T-helper 2 cell treated with Interferon-gamma antibody and Interleukin-4, amounts not matched to agents 100 ng/mL and 5 ng/mL, for 36 hours (primary cell): ENCODE data around the gene FOXP4. TPM values are rescaled to one million over a fixed set of nuclear protein-coding genes. Genes with fewer than 3 reads are reported as not detected.

Source experiments
- intact Hi-C: fragments of 100-400 bp; cut with micrococcal nuclease; formaldehyde crosslinking; loops from one replicate; pipeline ENCODE4 v1.15.1; 2023
- total RNA-seq: library from RNA; stranded (reverse); gene quantifications from 2 replicates; pipeline ENCODE4 v1.2.3, GENCODE V29; 2022

Gene FOXP4
- total RNA-seq, 1 donor from 2014 or later: 5.6 TPM

- intact Hi-C loops: loop anchor here (10.0 kb wide), 1 partner anchor 1132 kb away; no protein-coding TSS in a partner anchor
Observed at GRCh38 chr6:41622206-41622988, 76.2 kb downstream of the FOXP4 start.

GRCh38 chr6:41623330-41623729 is 77.1 kb downstream of the FOXP4 start:
- intact Hi-C loops: loop anchor here (10.0 kb wide), 1 partner anchor 1131 kb away; no protein-coding TSS in a partner anchor

- intact Hi-C loops: loop anchor here (10.0 kb wide), 1 partner anchor 1130 kb away; no protein-coding TSS in a partner anchor
Observed at GRCh38 chr6:41624621-41625380, 78.6 kb downstream of the FOXP4 start.

GRCh38 chr6:41625442-41625841 is 79.3 kb downstream of the FOXP4 start:
- intact Hi-C loops: loop anchor here (10.0 kb wide), 1 partner anchor 1129 kb away; no protein-coding TSS in a partner anchor

- intact Hi-C loops: loop anchor here (10.0 kb wide), 1 partner anchor 1129 kb away; no protein-coding TSS in a partner anchor
Observed at GRCh38 chr6:41626022-41626421, 79.8 kb downstream of the FOXP4 start.

GRCh38 chr6:41626917-41627316 is 80.7 kb downstream of the FOXP4 start:
- intact Hi-C loops: loop anchor here (10.0 kb wide), 1 partner anchor 1128 kb away; no protein-coding TSS in a partner anchor

- intact Hi-C loops: loop anchor here (10.0 kb wide), 1 partner anchor 1126 kb away; no protein-coding TSS in a partner anchor
Observed at GRCh38 chr6:41629128-41629527, 82.9 kb downstream of the FOXP4 start.

GRCh38 chr6:41630069-41630468 is 83.9 kb downstream of the FOXP4 start:
- intact Hi-C loops: no loop called here

- intact Hi-C loops: no loop called here
Observed at GRCh38 chr6:41630946-41631345, 84.8 kb downstream of the FOXP4 start.

GRCh38 chr6:41633056-41633634 is 87.0 kb downstream of the FOXP4 start:
- intact Hi-C loops: no loop called here

GRCh38 chr6:41634657-41635056 is 88.5 kb downstream of the FOXP4 start:
- intact Hi-C loops: no loop called here

GRCh38 chr6:41635365-41635764 is 89.2 kb downstream of the FOXP4 start:
- intact Hi-C loops: no loop called here

GRCh38 chr6:41636833-41637193 is 90.6 kb downstream of the FOXP4 start:
- intact Hi-C loops: no loop called here

GRCh38 chr6:41637194-41638001 is 91.2 kb downstream of the FOXP4 start:
- intact Hi-C loops: no loop called here

- intact Hi-C loops: no loop called here
Observed at GRCh38 chr6:41638002-41638934, 92.1 kb downstream of the FOXP4 start, which contains the start of gene MDFI. Gene MDFI (plus strand): TSS chr6:41638468. CDS start chr6:41638750, 282 bp downstream.

- intact Hi-C loops: no loop called here
Observed at GRCh38 chr6:41638935-41639808, 93.0 kb downstream of the FOXP4 start.

GRCh38 chr6:41639809-41640371 is 93.7 kb downstream of the FOXP4 start:
- intact Hi-C loops: no loop called here

GRCh38 chr6:41640426-41640825 is 94.2 kb downstream of the FOXP4 start:
- intact Hi-C loops: no loop called here
